ENCODE data around the gene TNS4. TPM values are rescaled to one million over a fixed set of nuclear protein-coding genes. Genes with fewer than 3 reads are reported as not detected.

TNS4 gene
- total RNA-seq, 2 donors from 2014 or later, result 0.89 to 2.5 TPM

DNA sequence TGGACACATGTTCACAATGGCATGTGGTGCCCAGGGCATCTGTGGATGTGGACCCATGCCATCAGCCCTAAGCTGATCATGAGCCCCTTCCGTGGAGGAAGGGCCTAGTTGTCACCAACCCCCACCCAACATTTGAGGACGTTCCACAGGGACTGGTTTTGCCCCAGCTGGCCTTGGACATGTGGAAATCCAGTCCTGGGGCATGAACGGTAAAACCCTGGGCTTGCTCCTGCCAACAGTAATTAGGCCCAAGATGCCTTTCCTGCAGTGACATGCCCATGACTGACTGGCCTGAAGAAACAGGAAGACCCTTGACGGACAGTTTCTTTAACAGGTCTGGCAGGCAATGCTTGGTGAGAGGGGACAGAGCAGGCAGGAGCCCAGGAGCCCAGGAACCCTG lies 7.7 kb downstream of the TNS4 start:
- no peaks in the 10 kb centered on the region for H3K36me3 Mint-ChIP-seq (ENCODE audit: low read depth)

DNA sequence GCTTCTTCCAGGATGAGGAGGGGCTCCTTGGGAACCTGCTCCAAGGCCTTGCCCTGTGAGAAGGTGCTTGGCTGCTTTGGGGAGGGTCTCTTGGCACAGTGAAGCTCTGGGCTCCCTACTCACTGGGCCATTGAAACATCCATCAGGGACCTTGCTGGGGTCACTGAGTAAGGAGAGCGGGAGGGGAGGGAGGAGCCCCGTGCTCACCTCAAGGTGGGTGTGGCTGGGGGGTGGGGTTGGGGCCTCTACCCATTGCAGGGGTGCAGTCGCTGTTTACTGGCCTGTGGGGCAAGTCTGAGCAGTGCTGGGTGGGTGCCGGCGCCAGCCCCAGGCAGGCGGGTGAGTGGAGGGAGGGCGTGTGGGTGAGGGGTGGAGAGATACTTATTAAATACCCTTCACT lies 9.9 kb downstream of the TNS4 start:
- H3K27ac Mint-ChIP-seq, result no peak overlapping the region
- peaks cover 37% of the 10 kb centered on the region for H3K4me1 Mint-ChIP-seq
- H3K4me3 ChIP-seq (ENCODE audit: low read length), result no peak overlapping the region
- H3K36me3 Mint-ChIP-seq (ENCODE audit: low read depth), result no peaks in the 10 kb centered on the region
- H3K27me3 Mint-ChIP-seq (ENCODE audit: insufficient read depth), result peaks cover 10% of the 10 kb centered on the region
- H3K9me3 Mint-ChIP-seq, result no peaks in the 10 kb centered on the region
- TF ChIP-seq, protein P1, sequence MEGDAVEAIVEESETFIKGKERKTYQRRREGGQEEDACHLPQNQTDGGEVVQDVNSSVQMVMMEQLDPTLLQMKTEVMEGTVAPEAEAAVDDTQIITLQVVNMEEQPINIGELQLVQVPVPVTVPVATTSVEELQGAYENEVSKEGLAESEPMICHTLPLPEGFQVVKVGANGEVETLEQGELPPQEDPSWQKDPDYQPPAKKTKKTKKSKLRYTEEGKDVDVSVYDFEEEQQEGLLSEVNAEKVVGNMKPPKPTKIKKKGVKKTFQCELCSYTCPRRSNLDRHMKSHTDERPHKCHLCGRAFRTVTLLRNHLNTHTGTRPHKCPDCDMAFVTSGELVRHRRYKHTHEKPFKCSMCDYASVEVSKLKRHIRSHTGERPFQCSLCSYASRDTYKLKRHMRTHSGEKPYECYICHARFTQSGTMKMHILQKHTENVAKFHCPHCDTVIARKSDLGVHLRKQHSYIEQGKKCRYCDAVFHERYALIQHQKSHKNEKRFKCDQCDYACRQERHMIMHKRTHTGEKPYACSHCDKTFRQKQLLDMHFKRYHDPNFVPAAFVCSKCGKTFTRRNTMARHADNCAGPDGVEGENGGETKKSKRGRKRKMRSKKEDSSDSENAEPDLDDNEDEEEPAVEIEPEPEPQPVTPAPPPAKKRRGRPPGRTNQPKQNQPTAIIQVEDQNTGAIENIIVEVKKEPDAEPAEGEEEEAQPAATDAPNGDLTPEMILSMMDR (conservative IDR thresholded peaks at IDR 0.05), result no peak
- DNase-seq, result peak; percentile 86
- peaks cover 12% of the 10 kb centered on the region for H3K4me1 ChIP-seq (ENCODE audit: control insufficient read depth, insufficient read depth, low read length)
- H3K27ac ChIP-seq (ENCODE audit: low read depth, low read length), result no peak overlapping the region
- H3K9ac ChIP-seq (ENCODE audit: extremely low read depth, low read length, poor library complexity, severe bottlenecking), result no peak overlapping the region
- H3K4me3 Mint-ChIP-seq, result no peak overlapping the region
- no peaks in the 10 kb centered on the region for H3K36me3 ChIP-seq (ENCODE audit: control insufficient read depth, insufficient read depth, low read length)
- no peaks in the 10 kb centered on the region for H3K27me3 ChIP-seq (ENCODE audit: control insufficient read depth, insufficient read depth, low read length, poor library complexity, severe bottlenecking)
- H3K9me3 ChIP-seq (ENCODE audit: control insufficient read depth, low read length), result no peaks in the 10 kb centered on the region
- 79 to 95% methylated on average over 4 to 6 of the region's 7 CpGs for whole genome bisulfite sequencing, 2 experiments (ENCODE audit: insufficient coverage in 1 of 2, insufficient read length in 1 of 2)

More for the DNA sequence above, 7.7 kb downstream of the TNS4 start:
- peaks cover under 1% of the 10 kb centered on the region for H3K27me3 Mint-ChIP-seq (ENCODE audit: insufficient read depth)
- H3K9me3 Mint-ChIP-seq, result no peaks in the 10 kb centered on the region
- no peaks in the 10 kb centered on the region for H3K9me3 ChIP-seq (ENCODE audit: control insufficient read depth, low read length)
- 93 to 100% methylated on average over 3 to 4 of the region's 4 CpGs for WGBS, 2 experiments (ENCODE audit: insufficient coverage in 1 of 2, insufficient read length in 1 of 2)
- no peak for DNase-seq
- no peaks in the 10 kb centered on the region for H3K27me3 ChIP-seq (ENCODE audit: control insufficient read depth, insufficient read depth, low read length, poor library complexity, severe bottlenecking)
- no peak overlapping the region for H3K9ac ChIP-seq (ENCODE audit: extremely low read depth, low read length, poor library complexity, severe bottlenecking)
- H3K27ac ChIP-seq (ENCODE audit: low read depth, low read length), result no peak overlapping the region
- H3K36me3 ChIP-seq (ENCODE audit: control insufficient read depth, insufficient read depth, low read length), result no peaks in the 10 kb centered on the region
- no peak overlapping the region for H3K4me3 Mint-ChIP-seq
- peaks cover 12% of the 10 kb centered on the region for H3K4me1 ChIP-seq (ENCODE audit: control insufficient read depth, insufficient read depth, low read length)
- H3K4me3 ChIP-seq (ENCODE audit: low read length), result no peak overlapping the region
- peaks cover 36% of the 10 kb centered on the region for H3K4me1 Mint-ChIP-seq
- TF ChIP-seq, protein P1 (conservative IDR thresholded peaks at IDR 0.05), result no peak
- H3K27ac Mint-ChIP-seq, result no peak overlapping the region

DNA sequence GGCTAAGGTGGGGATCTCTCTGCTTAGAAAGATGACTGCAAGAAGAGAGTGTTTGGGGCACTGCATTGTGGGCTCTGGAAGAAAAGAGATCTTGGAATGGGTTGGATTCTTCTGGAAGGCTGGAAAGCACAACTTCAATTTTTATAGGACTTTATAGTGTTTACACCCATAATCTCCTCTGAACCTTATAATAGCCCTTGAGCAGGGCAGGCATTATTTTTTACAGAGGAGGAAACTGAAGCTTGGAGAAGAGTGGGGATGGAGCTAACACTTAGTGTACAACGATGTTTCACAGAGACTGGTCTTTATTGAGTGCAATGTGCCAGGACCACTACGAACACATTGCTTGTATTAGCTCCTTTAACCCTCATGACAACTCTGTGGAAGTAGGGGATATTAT lies 10.4 kb downstream of the TNS4 start:
- TF ChIP-seq, protein P1 (conservative IDR thresholded peaks at IDR 0.05), result no peak
- Mint-ChIP-seq H3K27ac (peak overlapping the region; percentile 52), H3K4me1 (peaks cover 42% of the 10 kb centered on the region), H3K27me3 (ENCODE audit: insufficient read depth) (peaks cover 11% of the 10 kb centered on the region), H3K4me3 (no peak overlapping the region), H3K9me3 (no peaks in the 10 kb centered on the region), H3K36me3 (ENCODE audit: low read depth) (no peaks in the 10 kb centered on the region)
- no peak overlapping the region for H3K4me3 ChIP-seq (ENCODE audit: low read length)
- no peaks in the 10 kb centered on the region for H3K27me3 ChIP-seq (ENCODE audit: control insufficient read depth, insufficient read depth, low read length, poor library complexity, severe bottlenecking)
- H3K9ac ChIP-seq (ENCODE audit: extremely low read depth, low read length, poor library complexity, severe bottlenecking), result no peak overlapping the region
- peaks cover 12% of the 10 kb centered on the region for H3K4me1 ChIP-seq (ENCODE audit: control insufficient read depth, insufficient read depth, low read length)
- WGBS, 2 experiments (ENCODE audit: insufficient coverage in 1 of 2, insufficient read length in 1 of 2), result 96 to 100% methylated on average over 2 of the region's 2 CpGs
- DNase-seq, result no peak
- H3K36me3 ChIP-seq (ENCODE audit: control insufficient read depth, insufficient read depth, low read length), result no peaks in the 10 kb centered on the region
- H3K9me3 ChIP-seq (ENCODE audit: control insufficient read depth, low read length), result no peaks in the 10 kb centered on the region
- no peak overlapping the region for H3K27ac ChIP-seq (ENCODE audit: low read depth, low read length)

All from endodermal cell (in vitro differentiated cells).